HG02588 (cell line): ENCODE data around the gene CREB5.

ENCODE experiments used
- ATAC-seq: cut with Tn5 transposase; IDR thresholded peaks from one replicate; pipeline ENCODE4 v1.9.1; 2021; ENCODE audit warnings: mild to moderate bottlenecking, moderate library complexity; ENCODE audit not compliant: unreplicated experiment

Gene CREB5

DNA sequence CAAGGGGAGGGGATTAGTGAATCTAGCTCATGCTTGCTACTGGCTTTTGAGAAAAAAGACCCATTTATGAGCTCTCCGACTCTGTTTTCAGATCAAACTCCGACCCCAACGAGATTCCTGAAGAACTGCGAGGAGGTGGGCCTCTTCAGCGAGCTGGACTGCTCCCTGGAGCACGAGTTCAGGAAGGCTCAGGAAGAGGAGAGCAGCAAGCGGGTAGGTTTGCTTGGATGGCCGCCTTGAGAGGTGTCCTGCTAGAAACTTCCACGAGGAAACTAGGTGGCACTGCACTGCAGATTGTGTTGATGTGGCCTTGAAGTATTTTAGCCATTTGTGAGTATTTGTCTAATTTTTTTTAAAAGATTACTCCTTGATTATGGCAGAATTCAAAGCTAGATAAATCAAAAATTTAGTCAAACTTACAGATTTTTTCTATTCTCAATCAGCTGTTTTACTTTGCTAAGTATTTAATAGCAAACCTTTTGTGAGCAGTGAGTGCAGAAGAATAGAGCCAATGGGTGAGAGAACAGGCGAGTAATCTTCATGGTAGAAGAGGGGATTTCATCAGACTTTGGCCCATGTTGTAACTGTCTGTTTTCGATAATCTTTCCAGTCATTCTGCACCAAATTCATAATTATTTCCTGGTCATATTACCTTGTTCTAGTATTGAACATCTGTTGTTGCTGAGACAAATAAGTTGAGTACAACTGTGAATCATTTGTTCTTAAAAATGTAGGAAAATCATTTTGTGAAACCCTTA is 95.4 kb downstream of the CREB5 start:
- ATAC-seq: no peak

DNA sequence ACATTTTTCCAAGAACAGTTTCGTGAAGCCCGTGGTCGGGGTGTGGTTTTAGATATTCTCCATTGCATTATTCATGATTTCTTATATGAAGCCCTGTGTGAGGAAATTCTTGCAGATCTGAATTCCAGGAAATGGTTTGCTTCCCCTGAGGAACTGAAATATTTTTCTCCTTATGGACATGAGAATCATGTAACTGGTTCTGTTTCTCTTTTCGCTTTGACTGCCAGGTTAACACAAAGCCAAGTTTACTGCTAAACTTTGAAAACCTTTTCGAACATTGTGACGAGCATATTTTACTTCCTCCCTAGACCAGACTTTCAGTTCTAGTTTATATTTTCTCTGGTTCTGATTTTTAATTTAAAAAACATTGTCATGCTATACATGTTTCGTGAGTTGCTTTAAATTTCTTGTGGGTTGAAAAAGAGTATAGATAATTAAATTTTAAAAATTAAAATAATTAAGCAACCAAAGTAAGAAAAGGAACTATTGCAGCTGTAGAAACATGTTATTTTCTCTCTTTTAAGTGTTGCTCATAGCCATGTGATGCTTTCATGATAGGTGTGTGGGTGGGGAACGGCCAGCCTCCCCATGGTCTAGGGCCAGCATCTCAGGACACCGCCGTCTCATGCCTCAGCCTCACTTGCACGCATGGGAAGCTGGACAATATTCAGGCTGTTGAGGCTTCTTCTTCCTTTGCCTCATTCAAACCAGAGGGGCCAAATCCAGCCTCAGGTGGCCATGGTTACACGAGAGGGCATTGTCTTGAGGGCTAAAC is 97.1 kb downstream of the CREB5 start:
- peak; percentile 80 for ATAC-seq

DNA sequence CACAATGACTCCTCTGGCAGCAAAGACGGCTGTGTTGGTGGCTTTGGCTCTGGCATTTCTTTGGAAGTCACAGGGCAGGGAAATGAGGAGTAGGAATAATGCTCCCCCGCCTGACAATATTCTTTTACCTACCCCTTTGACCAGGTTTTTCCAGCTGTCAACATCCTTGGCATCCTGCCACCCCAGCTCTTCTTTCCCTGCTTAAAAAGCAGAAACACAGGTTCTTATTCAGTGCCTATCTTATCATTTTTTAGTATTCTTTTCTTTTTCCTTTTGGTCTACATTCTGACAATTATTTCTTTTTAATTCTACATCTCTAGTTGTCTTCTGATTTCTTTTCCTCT is 97.7 kb downstream of the CREB5 start:
- no peak for ATAC-seq

DNA sequence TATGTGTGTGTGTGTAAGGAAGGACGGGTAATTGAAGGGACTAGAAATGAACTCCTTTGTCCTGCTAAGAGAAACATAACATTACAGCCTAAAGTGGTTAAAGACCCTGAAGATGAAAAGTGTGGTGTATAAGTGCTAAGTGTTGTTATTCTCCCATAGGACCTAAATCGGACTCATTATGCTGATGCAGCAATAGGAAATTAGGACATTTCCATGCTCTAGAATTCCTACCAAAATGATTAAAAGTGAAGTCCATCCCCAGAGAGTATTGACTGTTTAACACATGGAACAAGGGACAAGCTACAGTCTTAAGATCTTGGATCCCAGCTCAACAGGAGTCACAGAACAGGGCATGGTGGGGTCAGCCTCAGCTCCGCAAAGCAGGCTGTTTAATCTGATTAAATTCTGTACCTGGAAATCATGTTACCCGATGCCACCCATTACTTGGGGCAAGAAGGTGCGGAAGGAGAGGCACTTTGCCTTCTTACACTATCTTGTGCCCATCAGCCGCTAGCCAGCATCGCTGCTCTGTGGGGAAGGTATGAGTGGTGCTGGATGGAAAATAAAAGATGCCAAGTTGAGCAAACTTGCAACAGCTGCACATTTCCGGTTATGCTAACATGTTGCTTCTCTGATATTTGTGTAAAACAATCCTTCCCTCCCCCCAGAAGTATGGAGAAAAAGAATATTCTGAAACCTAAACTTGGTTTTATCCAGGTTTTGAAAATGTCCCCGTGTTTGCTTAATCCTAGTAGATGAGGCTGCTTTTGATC is 100.5 kb downstream of the CREB5 start:
- ATAC-seq: no peak

DNA sequence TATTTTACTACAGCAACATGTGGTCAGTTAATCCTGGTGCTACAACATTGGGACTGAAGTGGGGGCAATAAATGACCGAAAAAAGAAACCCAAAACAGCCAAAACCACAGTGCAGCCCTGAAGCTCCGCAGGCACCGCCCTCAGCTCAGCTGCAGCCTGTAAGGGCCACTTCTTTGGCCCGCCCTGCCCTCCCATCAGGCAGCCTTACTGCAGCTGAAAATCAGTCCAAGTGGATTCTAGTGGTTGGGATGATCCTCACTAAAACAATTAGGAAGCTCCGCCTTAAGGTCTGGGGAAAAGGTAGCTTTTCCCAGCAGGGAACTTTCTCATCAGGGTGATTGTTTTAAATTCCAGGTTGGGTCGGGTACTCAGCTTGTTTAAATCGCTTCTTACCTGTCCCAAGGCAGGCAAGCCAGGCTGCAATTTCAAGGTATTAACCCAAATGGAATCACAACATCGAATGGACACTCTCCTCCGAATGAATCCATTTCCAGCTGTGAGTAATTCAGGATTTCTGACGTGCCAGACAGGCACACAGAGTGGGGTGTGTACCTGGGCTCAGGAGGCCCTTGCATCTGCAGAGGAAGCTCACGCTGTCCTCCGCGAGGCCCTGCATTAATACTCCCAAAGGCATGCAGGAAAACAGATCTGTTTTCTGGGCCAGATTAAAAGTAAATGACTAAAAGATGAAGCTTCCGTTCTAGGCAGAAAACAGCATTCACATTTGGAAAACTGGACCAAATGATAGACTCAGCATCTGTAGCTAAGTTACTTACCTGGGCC is 104.3 kb downstream of the CREB5 start:
- ATAC-seq: no peak

DNA sequence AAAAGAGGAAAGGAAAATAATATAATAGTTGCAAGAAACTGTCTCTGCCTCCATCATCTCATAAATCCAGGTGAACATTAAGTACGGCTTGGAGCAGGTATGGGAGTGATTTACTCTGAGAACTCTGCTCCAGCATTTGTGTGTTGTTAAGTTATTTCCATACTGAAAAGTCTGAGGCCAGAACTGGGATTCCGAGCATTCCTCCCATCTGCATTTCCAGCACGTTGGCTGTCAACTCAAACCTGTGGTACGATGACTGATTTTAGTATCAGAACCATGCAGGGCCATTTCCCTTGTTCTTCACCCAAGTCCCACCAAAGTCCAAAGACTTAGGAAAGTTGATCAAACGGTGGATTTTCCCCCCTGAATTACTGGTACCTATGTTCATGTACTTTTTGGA is 104.9 kb downstream of the CREB5 start:
- ATAC-seq: no peak

DNA sequence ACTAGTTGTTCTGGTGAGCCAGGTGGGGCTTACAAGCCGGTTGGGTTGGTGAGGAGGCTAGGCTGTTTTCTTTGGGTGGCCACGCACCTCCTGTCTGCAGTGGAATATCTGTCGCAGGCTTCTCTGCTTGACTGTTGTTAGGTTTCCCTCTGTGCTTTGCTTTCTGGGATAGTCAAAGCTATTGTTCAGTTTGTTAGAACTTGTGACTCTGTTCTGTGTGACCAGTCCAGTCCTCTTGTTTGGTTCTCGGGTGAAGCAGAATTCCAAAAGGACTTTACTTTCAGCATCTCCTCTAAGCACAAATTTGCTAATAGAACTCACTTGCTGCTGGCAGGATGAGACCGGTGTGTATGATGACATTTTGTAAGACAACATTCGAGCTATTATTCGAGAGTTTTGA is 105.3 kb downstream of the CREB5 start:
- ATAC-seq: no peak

DNA sequence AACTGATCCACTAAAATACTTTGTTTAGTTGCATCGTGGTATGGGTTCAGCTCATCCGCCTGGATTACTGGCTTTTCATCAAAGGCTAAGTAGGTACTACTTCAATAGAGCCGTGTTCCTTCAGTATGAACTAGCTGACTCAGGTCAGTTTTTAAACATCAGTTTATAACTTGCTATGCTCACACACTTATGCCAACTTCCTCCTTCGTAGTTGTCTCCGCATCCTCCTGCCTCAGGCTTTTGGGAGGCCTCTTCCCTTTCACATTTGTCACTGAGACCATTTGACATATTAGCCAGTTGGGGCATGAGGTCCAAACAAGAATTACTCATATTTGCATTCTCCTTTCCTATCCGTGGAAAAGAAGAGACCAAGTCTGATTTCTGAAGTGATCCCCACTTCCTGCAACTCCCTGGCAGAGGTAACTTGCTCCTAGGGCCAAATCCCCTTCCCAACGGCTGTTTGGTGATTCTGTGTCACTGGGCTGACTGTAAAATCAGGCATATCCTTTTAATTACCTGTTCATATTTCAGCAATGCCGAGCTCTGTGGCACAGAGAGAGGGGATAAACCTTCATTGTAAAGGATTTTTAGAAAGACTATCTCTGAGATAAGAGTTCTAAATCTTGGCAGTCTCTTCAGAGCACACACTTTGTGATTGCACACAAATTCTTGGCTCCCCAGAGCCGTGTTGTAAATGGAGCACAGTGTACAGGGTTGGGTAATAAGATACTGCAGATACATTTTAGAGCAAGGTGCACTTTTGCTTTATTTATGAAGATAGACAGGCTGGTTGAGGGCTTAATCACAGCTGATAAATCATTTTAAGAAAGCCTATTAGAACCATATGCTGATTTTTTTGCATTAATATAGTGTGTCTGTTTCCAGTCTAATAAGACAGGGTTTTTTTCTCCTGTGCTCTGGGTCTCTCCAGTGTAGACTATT is 108.0 kb downstream of the CREB5 start:
- no peak for ATAC-seq

DNA sequence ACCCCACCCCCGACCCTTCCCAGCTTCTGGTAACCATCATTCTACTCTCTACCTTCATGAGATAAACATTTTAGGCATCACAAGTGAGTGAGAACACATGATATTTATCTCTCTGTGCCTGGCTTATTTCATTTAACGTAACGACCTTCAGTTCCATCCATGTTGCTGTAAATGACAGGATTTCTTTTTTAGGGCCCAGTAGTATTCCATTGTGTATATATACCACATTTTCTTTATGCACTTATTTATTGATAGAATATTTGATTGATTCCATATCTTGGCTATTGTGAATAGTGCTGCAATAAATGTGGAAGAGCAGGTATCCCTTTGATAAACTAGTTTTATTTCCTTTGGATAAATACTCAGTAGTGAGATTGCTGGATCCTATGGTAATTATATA is 112.7 kb downstream of the CREB5 start:
- ATAC-seq: no peak

DNA sequence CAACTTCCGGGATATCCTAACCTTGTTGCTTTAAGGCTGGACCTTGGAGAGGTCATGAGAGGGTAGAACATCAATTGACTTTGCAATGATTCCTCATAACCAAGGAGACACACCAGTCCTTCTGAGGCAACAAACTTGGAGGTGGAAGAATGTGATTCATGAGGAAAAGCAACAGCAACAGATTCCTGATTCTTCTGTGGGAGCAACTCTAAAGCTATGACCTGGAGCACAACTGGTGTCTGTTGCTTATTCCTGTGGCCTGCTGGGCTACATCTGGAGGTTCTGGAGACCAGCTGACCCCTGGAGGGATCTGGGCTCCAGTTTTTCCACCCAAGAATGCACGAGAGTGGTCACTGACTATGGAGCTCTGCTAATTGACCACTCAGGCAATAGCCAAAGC is 116.6 kb downstream of the CREB5 start:
- no peak for ATAC-seq

DNA sequence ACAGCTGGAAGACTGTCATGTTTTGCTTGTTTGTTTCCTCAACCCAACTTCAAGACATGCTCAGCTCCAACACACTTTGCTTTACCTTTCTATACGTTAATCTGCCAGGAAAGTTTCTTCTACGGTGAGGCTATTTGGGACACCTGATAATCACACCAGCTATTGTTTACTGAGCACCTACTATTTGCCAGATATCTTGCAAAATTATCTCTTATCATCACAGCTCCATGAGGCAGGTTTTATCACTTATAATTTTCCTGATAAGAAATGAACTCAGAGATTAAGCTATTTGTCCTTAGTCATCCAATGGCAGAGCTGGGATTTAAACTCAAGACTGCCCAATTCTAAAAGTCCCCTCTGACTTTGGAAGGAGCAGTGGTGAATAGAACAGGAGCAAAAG is 117.4 kb downstream of the CREB5 start:
- ATAC-seq: no peak

DNA sequence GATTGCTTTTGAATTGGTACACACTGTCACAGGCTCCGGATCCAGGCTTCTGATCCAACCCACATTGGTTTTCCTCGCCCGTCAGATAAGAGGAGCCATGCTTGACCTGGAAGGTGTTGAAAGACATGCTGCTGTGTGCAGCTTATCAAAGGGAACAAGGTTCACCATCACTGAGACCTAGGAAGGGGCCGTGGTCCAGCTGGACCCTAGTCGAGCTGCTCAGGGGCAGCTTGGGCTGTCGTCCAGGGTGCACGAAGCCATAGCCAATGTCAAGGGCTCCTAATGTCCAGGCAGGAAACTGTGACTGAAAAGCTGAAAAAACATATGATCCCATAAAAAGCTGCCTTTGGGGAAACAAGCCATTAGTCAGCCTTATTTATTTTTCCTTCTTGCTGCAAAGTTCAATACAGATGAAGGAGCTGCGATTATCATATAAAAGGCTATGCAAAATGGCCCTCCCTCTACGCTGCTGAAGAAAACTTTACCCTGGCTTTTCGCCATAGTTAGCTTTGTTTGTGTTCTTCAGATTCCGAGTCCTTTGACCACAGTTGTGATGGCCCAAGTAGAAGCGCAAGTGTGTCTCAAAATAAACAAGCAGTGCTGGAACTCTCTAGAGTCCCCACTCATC is 118.0 kb downstream of the CREB5 start:
- no peak for ATAC-seq

DNA sequence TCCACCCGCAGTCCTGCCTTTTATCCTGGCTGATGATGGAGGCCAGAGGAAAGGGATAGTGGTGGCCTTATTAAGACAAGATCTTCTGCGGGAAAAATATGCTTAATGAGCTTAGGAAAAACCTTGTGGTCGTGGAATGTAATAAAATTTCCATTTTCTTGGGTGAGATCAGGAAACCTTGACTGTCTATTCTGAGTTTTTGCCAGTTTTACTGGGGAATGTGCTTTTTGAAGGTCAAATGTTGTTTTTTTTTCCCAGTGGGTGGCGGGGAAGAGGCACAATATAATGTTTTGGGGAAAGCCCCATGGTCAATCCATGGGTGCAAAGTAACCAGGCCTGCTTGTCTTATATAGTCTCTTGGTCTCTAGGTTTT is 118.5 kb downstream of the CREB5 start:
- ATAC-seq: no peak

DNA sequence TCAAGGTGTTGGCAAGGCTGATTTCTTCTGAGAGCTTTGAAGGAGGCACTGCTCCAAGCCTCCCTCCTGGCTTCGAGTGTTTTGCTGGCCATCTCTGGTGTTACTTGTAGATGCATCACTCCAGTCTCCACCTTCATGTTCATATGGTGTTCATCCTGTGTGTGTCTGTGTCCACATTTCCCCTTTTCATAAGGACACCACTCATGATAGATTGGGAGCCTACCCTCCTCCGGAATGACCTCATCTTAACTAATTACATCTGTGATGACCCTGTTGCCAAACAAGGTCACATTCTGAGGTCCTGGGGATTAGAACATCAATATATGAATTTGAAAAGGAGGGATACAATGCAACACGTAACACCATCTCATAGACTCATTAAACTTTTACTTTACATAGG is 119.0 kb downstream of the CREB5 start:
- no peak for ATAC-seq

DNA sequence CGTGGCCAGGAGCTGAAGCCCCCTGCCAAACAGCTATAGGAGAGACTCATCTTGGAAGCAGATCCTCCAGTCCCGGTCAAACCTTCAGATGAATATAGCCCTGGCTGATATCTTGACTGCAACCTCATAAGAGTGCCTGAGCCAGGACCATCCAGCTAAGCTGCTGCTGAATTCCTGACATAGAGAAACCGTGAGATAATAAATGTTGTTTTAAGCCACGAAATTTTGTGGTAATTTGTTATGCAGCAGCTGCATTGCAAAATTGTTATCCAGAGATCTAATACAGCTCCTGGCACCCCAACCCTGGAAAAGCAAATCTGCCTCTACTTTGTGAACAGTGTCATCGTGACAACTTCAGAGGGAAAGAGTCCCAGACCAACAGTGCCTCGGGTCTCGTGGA is 119.9 kb downstream of the CREB5 start:
- ATAC-seq: no peak

DNA sequence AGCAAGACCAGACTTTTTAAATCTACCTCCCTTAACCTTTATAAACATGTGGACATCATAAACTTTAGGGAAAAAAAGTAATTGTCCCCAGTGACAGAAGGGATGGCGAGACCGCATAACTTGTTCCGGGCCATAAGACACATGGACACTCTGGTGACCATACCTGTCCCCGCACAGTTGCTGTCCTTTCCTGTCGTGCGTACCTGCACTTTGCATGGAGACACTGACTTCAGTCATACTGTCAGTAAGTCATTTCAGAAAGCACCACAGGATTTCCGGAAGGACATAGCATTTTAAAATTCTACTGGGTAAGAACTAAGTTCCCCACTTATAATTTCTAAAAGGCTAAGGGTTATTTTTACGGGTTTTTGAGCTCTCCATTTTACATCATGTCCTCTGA is 120.9 kb downstream of the CREB5 start:
- no peak for ATAC-seq

DNA sequence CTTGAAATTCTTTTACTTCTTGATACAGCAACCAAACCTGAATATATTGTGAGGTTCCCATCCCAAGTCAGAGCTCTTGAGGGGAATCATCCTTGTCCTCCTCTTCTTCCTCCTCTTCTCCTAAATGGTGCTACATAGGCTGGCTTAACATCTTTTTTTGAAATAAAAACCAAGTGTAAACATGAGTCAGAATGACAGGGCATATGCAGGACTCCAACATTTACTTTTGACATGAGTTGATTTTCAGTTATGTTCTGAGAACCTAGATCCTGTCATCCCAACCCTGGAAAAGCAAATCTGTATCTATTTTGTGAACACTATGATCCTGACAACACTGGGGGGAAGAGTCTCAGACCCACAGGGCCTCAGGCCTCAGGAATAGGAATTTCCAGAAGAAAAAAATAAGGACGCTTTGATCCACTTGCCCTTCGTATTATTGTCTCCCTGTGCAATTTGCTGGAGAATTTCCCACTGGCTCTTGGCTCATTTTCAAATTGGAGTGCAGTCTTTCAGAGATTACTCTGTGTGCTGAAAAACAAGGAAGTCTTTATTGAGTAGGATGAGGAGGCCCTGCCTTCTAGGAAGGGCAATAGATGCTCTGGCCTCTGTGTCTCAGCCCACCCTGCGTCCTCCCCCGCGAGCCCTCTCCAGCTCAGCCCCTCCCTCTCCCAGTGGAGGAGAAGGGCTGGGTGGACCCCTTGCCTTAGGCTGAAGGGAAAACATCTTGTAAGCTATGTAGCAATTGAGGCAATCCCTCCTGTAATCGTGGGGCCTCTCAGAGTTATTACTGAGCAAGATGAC is 121.6 kb downstream of the CREB5 start:
- ATAC-seq: no peak

DNA sequence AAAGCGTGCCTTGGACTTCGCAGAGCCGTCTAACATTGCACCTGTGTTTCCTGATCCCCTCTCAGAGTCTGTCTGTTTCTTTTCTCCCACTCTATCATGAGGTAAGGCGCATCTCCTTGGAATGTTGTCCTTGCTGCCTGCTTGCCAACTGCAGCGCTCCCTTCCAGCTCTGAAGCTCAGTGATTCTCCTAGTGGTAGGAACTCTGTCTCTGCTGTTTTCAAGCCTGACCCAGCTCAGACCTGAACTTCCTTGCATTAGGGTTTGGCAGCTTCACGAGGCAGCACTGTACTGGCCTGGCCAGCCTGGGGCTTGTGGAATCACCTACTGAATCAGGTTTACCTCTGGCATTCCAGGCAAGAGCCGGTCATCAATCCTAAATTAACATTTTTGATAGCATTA is 123.9 kb downstream of the CREB5 start:
- no peak for ATAC-seq
